ENCODE measurements around the gene ERC2.

Gene ERC2

DNA sequence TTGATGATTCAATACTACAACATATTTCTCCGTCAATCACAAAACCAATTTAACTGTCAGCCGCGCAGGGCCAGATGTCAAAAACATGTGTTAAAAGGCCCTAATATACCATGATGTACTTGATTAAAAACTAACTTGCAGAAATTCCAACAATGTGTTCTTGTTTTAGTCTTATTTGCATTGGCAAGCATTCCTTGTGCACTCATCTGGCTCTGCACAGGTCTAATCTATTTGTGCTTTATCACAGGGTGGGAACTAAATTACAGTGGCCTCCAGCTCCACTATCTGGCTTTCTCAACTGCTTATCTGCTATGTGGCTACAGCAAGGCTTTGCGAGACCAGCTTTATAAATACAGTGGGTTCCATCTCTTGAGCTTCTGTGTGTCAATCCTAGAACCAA is 455.5 kb downstream of the ERC2 start:
- no peaks in the 10 kb centered on the region for H3K27me3 ChIP-seq (ENCODE audit: insufficient read depth, poor library complexity, severe bottlenecking)
- TF ChIP-seq, protein P1, sequence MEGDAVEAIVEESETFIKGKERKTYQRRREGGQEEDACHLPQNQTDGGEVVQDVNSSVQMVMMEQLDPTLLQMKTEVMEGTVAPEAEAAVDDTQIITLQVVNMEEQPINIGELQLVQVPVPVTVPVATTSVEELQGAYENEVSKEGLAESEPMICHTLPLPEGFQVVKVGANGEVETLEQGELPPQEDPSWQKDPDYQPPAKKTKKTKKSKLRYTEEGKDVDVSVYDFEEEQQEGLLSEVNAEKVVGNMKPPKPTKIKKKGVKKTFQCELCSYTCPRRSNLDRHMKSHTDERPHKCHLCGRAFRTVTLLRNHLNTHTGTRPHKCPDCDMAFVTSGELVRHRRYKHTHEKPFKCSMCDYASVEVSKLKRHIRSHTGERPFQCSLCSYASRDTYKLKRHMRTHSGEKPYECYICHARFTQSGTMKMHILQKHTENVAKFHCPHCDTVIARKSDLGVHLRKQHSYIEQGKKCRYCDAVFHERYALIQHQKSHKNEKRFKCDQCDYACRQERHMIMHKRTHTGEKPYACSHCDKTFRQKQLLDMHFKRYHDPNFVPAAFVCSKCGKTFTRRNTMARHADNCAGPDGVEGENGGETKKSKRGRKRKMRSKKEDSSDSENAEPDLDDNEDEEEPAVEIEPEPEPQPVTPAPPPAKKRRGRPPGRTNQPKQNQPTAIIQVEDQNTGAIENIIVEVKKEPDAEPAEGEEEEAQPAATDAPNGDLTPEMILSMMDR (IDR thresholded peaks at IDR 0.05; ENCODE audit: poor library complexity, severe bottlenecking) = no peak
- H3K4me1 ChIP-seq (ENCODE audit: insufficient read depth, poor library complexity, severe bottlenecking) = no peaks in the 10 kb centered on the region
- no peak for ATAC-seq (ENCODE audit: low read depth)
- no peaks in the 10 kb centered on the region for H3K9me3 ChIP-seq (ENCODE audit: severe bottlenecking)
- no peak overlapping the region for H3K27ac ChIP-seq (ENCODE audit: poor library complexity, severe bottlenecking)
- no peak overlapping the region for H3K4me3 ChIP-seq (ENCODE audit: severe bottlenecking)
- DNase-seq (ENCODE audit: low spot score) = no peak
- no peaks in the 10 kb centered on the region for H3K36me3 ChIP-seq (ENCODE audit: low read depth)

DNA sequence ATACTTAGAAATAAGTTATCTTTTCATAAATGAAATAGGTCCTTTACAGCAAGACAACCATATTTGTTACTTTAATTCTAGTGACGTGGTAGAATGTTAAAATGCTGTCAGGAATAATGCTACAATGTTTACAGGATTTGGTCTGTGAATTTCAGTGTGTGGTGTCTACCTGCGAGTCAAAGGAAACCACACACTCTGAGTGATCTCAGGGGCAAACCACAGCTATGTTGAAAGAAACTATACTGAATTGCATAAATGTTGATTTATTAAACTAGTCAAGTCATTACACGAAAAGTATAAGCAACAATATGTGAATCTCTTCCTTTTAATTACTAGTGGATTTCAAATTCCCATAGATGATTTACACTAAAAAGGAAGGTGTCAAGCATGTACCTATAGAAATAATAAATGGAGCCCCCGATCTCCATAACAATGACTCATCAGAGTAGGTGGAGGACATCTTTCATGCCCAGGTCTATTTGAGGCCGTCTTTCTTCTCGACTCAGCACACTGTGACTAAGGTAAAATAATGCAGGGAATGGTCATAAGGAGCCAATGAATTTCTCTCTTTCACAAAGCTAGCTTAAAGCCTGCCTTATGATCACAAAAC is 463.0 kb downstream of the ERC2 start:
- ATAC-seq (ENCODE audit: low read depth) = peak; percentile 74
- no peaks in the 10 kb centered on the region for H3K36me3 ChIP-seq (ENCODE audit: low read depth)
- no peak for DNase-seq (ENCODE audit: low spot score)
- peaks cover 5% of the 10 kb centered on the region for H3K4me1 ChIP-seq (ENCODE audit: insufficient read depth, poor library complexity, severe bottlenecking)
- H3K4me3 ChIP-seq (ENCODE audit: severe bottlenecking) = no peak overlapping the region
- peaks cover 4% of the 10 kb centered on the region for H3K27me3 ChIP-seq (ENCODE audit: insufficient read depth, poor library complexity, severe bottlenecking)
- H3K9me3 ChIP-seq (ENCODE audit: severe bottlenecking) = no peaks in the 10 kb centered on the region
- no peak overlapping the region for H3K27ac ChIP-seq (ENCODE audit: poor library complexity, severe bottlenecking)
- TF ChIP-seq, protein P1 (IDR thresholded peaks at IDR 0.05; ENCODE audit: poor library complexity, severe bottlenecking) = no peak

DNA sequence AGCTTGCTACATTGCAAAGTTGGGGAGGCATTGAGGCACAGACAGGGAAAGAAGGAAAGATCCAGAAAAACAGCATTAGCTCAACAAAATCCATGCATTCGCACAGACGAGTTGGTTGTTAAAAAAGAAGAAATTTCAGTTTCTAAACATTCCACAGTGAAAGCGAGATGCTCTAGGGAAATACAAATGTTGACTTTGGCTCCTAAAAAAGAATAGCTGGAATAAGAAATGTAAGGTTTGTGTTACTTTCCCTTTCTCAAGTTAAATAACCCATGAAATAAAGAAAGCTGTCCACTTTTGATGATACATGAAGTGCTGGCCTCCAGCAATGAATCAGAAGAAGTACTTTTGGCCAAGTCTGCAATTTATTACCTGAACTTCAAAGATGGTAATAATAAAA is 465.1 kb downstream of the ERC2 start:
- peaks cover 5% of the 10 kb centered on the region for H3K4me1 ChIP-seq (ENCODE audit: insufficient read depth, poor library complexity, severe bottlenecking)
- peaks cover 4% of the 10 kb centered on the region for H3K27me3 ChIP-seq (ENCODE audit: insufficient read depth, poor library complexity, severe bottlenecking)
- H3K4me3 ChIP-seq (ENCODE audit: severe bottlenecking) = no peak overlapping the region
- TF ChIP-seq, protein P1 (IDR thresholded peaks at IDR 0.05; ENCODE audit: poor library complexity, severe bottlenecking) = no peak
- no peak overlapping the region for H3K27ac ChIP-seq (ENCODE audit: poor library complexity, severe bottlenecking)
- H3K36me3 ChIP-seq (ENCODE audit: low read depth) = no peaks in the 10 kb centered on the region
- DNase-seq (ENCODE audit: low spot score) (no peak), ATAC-seq (ENCODE audit: low read depth) (no peak)
- H3K9me3 ChIP-seq (ENCODE audit: severe bottlenecking) = no peaks in the 10 kb centered on the region

DNA sequence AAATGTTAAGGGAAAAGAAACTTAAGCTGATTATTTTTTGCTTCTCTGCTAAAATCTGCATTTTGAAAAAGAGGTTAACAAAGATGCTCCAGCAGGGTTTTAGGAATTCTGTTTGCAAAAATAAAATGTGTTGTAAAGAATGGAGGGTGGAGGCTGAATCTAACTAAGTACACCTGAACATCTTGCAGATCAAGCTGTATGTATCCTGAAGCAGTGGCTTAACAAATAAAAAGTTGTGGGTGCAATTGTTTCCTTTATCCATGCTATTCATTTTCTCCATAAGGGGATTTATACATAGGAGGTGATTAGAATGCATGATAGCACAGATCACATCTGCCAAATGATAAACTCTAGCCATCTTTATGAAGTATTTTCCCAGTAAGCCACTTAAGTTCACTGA is 466.3 kb downstream of the ERC2 start:
- Histone ChIP-seq H3K27me3 (ENCODE audit: insufficient read depth, poor library complexity, severe bottlenecking) (peaks cover 4% of the 10 kb centered on the region), H3K27ac (ENCODE audit: poor library complexity, severe bottlenecking) (no peak overlapping the region), H3K4me1 (ENCODE audit: insufficient read depth, poor library complexity, severe bottlenecking) (peaks cover 5% of the 10 kb centered on the region), H3K9me3 (ENCODE audit: severe bottlenecking) (no peaks in the 10 kb centered on the region), H3K36me3 (ENCODE audit: low read depth) (no peaks in the 10 kb centered on the region), H3K4me3 (ENCODE audit: severe bottlenecking) (no peak overlapping the region)
- DNase-seq (ENCODE audit: low spot score) (no peak), ATAC-seq (ENCODE audit: low read depth) (no peak)
- TF ChIP-seq, protein P1 (IDR thresholded peaks at IDR 0.05; ENCODE audit: poor library complexity, severe bottlenecking) = no peak

DNA sequence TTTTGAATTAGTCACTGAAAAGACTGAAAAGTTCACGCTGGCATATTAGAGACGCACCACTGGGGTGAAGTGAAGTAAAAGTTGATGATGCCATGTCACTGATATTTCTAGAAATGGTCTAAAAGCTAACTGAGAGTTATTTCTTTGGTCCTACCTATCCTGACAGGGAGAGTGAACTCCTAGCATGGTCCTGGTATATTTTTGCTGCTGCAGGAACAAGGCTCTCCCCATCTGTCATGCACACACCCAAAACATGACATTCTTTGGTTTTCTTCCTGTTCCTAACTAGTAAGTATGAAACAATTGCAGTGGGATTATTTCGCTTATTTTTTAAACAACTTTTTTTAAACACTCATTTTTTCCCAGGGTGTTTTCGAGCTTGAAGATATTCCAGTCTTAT is 466.7 kb downstream of the ERC2 start:
- peaks cover 4% of the 10 kb centered on the region for H3K27me3 ChIP-seq (ENCODE audit: insufficient read depth, poor library complexity, severe bottlenecking)
- ATAC-seq (ENCODE audit: low read depth) (no peak), DNase-seq (ENCODE audit: low spot score) (no peak)
- no peaks in the 10 kb centered on the region for H3K9me3 ChIP-seq (ENCODE audit: severe bottlenecking)
- H3K4me1 ChIP-seq (ENCODE audit: insufficient read depth, poor library complexity, severe bottlenecking) = peaks cover 5% of the 10 kb centered on the region
- TF ChIP-seq, protein P1 (IDR thresholded peaks at IDR 0.05; ENCODE audit: poor library complexity, severe bottlenecking) = no peak
- no peaks in the 10 kb centered on the region for H3K36me3 ChIP-seq (ENCODE audit: low read depth)
- H3K27ac ChIP-seq (ENCODE audit: poor library complexity, severe bottlenecking) = no peak overlapping the region
- H3K4me3 ChIP-seq (ENCODE audit: severe bottlenecking) = no peak overlapping the region

Data from RWPE2 (cell line).